ENCODE results near the gene EPG5.

EPG5 gene

GRCh38 chr18:45805551-45805950 lies 161.6 kb downstream of the EPG5 start:
- no peak for DNase-seq (ENCODE audit: low spot score)

- DNase-seq (ENCODE audit: low spot score), result no peak
Observed at GRCh38 chr18:45802814-45803492, 164.2 kb downstream of the EPG5 start.

- no peak for DNase-seq (ENCODE audit: low spot score)
Observed at GRCh38 chr18:45801416-45802004, 165.6 kb downstream of the EPG5 start.
